Measurements from ENCODE around the gene TMED6.

Gene TMED6

DNA sequence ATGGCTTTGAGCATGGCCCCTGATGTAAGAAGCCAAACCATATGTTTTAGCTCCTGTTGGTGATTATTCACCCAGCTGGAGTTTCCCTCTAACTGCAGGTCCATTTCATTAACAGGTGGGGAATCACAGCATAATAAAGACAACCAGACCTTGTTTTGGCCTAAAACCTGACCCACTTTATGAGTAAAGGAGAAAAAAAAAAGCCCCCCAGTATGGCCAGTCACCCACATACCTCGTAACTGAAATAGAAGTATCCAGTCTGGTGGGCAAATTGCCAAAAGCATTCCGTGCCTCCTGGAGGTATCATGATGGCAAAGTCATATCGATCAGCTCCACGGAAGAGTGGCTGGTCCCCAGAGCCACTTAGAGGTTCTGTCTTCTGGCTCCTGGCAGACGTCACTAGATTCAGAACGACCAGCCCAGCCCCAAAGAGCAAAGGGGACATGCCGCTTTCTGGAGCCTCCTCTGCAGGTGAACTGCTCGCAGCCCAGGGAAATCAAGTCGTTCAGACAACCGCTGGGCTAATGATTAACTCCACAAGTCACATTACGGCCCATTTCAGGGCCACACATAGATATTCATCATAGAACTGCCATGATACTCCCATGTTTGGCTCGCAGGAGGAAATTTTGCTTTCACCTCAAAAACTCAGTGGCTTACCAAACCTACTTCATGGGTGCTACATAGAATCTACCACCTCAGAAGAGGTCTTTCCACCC is at the start of gene TMED6:
Gene TMED6 (minus strand): TSS at position 478 of the 719 bp plus-strand sequence. CDS start 33 bp downstream, at position 445.
- DNase-seq (ENCODE audit: low read depth in 2 of 2): no peak

DNA sequence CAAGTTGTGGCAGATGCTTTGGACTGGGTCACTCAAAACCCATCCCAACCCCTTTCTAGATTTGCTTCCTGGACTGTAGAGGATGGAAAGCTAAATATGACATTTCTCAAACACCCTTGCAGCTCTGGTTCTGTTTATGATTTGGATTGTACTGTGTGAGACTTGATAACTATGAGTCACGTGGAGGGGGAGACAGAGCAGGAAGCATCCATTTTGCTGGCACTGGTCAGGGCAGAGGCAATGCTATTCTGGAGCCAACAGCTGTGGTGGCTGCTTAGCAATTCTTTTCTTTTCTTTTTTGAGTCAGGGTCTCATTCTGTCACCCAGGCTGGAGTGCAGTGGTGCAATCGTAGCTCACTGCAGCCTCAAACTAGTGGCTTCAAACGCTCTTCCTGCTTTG is 47.8 kb upstream of the TMED6 start:
- DNase-seq (ENCODE audit: low read depth in 2 of 2): no peak

DNA sequence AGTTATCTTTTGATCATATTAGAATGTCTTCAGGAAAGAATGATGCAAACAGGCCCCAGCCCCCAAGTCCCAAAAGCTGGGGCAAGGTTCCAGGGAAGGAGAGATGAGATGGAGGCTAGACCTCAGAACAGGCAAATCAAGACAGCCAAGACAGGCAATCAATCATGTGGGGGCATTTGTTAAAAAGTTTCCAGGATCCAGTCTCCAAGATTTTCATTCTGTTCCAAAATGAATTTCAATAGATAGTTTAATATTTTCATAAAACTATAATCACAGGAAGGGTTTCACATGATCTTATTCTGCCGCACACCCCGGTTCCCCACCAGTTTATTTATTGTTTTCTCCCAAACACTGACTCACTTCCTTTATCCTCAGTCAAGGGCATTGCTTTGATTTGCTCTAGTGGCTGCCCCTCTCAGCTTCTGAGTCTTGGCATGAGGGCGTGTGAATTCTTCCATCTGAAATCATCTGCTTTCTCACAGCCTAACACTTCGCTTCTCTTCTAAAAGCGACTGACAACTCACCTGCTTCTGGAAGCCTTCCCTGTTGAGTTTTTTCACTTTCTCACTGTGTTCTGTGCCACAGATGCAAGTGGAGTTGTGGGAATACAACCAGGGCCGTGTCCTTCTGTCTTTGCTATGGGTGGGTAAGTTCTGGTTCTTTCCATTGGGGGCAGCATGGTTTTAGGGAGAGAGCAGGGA is 46.4 kb upstream of the TMED6 start:
- peak; percentile 51 to 60 for DNase-seq (ENCODE audit: low read depth in 2 of 2)

DNA sequence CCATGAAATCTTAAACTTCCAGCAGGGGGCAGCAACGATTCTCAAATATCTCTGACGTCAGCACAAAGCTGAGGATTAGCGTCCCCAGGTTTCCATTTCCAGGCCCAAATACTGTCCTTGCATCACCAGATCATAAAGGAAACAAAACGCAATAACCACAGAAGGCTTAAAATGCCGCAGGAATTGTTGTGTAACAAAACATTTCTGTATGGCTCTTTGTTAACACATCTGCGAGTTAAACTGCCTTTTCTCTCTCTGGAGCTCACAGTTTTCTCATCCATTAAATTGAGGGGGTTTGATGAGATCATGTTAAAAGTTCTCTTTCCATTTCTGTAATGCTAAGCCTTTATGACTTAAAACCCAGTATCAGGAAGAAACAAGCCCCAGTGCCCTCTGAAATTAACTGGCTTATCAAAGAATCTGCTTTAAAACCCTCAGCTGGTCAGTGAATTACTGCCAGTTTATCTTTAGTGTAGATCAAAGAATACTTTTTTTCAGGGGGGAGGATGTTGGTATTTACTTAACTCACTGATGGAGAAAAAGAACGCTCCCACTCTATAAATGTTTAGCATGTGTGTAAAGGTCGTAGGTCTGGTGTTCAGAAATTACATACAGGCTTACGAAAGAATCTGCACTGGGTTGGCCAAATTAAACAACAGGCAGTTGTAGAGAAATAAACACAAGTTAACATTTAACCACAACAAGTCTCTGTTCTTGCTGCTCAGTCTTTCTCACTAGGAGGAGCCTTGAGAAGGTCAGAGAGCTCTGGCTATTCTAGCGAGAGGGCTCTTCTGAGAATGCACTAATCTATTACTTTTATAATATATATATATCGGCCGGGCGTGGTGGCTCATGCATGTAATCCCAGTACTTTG is 44.8 kb upstream of the TMED6 start:
- peak; percentile 92 to 94 for DNase-seq (ENCODE audit: low read depth in 2 of 2)

DNA sequence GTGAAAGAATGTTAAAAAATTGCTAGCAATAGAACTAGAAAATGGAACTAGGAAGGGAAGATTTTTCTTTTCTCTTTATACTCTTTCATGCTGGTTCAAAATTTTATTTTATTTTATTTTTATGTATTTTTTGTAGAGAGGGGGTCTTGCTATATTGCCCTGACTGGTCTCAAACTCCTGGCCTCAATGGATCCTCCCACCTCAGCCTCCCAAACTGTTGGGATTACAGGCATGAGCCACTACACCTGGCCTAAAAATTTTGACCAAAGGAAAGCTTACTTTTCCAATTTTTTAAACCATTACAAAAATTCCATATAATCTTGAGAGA is 44.2 kb upstream of the TMED6 start:
- no peak for DNase-seq (ENCODE audit: low read depth in 2 of 2)

DNA sequence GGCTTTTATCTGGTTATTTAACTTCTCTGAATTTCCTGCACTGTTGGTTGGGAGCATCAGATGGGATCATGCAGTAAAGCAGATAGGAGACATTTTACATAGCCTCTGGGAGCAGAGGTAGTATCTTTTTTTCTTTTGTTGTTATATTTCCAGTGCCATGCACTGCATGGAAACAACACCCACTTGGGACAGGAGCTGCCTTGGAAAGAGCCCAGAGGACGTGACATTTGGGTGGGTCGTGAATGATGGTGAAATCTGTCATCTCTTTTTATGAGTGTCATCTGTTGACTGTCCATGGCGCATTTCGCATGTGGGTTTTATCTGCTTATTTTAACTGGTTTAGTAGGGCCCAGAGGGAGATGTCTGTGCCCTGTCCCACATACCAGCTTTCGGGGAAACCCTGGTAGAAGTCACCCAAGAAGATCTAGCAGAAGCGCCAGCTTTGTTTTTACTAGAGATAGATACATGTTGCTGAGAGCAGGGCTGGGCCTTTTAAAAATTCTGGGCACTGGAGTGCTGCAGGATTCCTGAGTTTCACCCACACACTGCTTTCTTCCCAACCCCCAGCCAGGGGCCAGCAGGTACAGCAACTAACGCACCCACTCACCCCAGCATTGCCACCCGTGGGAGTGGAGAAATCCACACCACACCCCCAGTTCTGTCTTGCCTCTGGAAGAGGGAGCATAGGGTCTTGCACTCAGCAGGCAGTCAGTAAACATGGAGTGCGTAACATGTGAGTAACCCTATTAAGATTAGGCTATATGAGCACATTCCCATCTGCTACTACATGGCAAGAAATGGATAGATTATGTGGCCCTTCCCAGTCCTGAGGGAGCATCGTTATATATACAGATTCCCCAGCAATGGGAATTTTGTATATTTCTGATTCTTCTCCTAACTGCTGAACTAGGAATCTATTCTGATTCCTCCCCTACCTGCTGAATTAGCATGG is 42.6 kb upstream of the TMED6 start:
- no peak for DNase-seq (ENCODE audit: low read depth in 2 of 2)

DNA sequence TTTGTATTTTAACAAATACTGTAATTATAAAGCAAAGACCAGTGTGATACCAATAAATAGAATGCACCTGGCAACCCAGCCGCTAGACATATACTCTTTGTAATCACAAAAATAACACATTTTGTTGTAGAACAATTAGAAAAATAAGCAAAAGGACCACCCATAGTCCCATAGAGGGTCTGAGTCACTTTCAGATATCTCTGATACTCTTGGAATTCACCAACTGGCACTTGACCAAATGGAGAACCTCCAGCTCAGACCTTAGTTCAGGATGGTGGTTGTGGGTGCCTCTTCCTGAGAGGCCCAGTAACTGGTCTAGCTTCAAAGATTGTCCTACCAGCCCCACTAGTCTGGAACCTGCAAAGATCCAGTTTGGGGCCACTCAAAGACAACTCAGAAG is 35.0 kb upstream of the TMED6 start:
- peak in 1 of 2 experiments; percentile 25 for DNase-seq (ENCODE audit: low read depth in 2 of 2)

DNA sequence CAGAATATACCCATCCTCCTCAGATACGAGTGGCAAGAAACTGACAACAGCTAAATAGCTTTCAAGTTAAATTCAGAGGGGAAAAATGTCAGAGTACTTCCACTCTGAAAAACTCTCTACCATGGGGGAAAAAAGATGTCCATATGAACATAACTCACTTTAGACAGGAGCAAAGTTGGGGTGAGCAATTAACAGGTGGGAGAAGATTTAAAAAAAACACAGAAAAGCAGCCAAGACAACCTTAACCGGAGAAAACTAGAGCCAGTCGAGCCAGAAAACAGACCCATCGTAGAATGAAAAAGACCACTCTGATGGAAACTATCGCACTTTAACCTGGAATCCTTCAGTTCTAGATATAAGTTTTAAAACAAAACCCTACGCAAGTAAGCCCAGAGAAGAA is 33.4 kb upstream of the TMED6 start:
- DNase-seq (ENCODE audit: low read depth in 2 of 2): no peak

DNA sequence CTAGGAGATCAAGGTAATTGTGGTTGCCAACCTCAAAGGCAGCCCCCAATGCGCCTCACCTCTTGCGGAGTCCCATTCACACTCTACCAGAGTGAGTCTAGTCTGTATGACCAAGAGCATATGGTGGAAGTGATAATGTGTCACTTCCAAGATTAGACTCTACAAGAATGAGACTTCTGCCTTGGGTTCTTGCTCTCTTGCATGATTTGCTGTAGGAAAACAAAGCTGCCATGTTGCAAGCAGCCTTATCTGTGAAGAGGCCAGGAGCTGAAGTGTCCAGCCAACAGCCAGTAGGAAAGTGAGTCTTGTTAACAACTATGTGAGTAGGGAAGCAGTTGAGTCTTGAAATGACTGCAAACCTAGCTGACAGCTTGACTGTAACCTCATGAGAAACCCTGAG is 30.8 kb upstream of the TMED6 start:
- no peak for DNase-seq (ENCODE audit: low read depth in 2 of 2)

DNA sequence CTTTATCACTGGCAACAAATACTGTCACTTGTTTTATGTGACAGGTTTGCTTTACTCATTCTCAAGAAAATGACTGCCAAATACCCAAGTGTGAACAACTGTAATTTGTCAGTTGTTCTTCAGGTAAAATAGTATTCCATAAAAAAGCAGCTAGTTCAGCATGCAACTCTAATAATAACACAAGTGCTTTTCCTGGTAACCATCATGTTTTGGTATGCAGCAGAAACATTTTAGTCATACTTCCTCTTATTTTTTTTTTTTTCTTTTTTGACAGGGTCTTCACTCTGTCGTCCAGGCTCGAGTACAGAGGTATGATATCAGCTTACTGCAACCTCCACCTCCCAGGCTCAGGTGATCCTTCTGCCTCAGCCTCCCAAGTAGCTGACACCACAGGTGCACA is 29.6 kb upstream of the TMED6 start:
- no peak for DNase-seq (ENCODE audit: low read depth in 2 of 2)

DNA sequence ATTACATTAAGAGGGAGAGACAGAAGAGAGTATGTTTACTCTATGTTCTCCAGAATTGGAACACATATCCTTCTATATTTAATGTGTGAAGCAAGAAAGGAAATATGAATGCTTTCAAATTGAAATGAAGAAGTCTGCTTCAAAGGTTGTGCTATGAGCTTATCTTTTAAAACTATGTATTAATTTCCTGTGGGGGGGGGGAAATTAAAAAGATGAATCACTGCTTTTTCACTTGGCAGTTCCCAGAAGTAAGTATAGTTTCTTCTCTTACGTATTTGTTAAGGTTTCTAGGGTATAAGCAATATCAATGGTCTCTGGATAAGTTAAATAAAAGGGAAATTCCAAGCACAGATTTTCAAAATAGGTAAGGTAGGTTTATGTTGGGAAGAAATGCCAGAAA is 27.2 kb upstream of the TMED6 start:
- no peak for DNase-seq (ENCODE audit: low read depth in 2 of 2)

DNA sequence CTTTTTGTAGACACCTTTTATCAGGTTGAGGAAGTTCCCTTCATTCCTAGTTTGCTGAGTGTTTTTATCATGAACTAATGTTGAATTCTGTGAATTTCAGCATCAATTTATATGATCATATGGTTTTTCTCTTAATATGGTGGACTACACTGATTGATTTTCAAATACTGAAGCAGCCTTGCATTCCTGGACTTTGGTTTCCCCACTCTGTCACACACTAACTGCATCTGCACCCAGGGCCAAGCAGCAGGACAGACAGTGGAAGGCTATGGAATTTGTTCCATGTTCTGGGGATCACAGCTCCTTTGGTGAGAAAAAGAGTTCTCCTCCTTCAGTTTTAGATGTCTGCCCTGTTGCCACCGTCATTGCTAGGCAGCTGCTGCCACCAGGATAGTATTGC is 26.4 kb upstream of the TMED6 start:
- DNase-seq (ENCODE audit: low read depth in 2 of 2): no peak

DNA sequence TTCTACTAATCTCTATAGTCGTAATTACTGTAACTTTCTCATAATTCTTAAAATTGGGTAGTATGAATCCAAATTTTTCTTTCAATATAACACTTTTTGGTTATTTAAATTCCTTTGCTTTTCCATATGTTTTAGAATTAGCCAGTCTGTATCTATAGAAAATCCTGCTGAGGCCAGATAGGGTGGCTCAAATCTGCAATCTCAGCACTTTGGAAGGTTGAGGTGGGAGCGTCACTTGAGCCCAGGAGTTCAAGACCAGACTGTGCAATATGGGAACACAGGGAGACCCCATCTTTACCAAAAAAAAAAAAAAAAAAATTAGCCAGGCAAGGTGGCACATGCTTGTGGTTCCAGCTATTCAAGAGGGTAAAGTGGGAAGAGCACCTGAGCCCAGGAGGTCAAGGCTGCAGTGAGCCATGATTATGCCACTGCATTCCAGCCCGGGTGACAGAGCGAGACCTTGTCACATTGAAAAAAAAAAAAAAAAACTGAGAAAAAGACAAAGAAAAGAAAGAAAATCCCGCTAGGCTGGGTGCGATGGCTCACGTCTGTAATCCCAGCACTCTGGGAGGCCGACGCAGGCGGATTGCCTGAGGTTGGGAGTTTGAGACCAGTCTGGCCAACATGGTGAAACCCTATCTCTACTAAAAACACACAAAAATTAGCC is 24.9 kb upstream of the TMED6 start:
- no peak for DNase-seq (ENCODE audit: low read depth in 2 of 2)

DNA sequence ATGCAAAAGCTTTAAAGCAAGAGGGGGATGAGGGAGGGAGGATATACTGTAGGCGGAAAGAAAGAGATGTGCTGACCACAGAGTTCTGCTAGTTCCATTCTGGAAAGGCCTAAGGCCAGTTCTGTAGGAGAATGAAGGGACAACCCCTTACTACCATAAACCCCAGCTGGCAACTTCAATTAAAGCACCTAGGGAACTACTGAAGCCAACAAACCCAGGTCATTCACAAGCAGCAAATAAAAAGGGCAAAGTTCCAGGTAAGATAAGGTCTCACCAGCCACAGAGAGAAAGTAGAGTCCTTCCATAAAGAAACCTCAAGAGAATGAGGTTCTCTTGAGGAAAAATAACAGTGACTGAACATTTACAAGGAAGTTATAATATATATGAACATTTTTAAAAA is 21.4 kb upstream of the TMED6 start:
- DNase-seq (ENCODE audit: low read depth in 2 of 2): no peak

DNA sequence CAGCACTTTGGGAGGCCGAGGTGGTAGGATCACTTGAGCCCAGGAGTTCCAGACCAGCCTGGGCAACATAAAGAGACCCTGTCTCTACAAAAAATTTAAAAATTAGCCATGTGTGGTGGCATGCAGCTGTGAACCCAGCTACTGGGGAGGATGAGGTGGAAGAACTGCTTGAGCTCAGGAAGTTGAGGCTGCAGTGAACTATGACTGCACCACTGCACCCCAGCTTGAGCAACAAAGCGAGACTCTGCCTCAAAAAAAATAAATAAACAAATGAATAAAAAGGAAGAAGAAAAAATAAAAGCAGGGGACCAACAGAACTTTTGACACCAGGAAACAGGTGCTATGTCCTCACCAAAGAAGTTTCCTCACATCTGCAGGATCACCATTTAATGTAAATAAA is 20.0 kb upstream of the TMED6 start:
- DNase-seq (ENCODE audit: low read depth in 2 of 2): no peak

DNA sequence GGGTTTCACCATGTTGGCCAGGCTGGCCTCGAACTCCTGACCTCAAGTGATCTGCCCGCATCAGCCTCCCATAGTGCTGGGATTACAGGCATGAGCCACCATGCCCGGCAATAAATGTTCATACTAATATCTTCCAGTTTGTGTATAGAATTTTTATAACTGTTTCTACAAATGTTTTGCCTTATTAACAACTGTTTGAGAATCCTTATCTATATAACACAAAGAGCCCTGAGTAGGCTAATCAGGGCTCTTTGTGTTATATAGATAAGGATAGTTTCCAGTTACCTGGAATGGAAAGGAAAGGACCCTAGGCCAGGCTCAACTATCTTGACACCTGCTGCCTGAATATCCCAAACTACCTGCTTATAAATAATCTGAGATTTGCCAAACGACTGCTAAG is 17.3 kb upstream of the TMED6 start:
- no peak for DNase-seq (ENCODE audit: low read depth in 2 of 2)

DNA sequence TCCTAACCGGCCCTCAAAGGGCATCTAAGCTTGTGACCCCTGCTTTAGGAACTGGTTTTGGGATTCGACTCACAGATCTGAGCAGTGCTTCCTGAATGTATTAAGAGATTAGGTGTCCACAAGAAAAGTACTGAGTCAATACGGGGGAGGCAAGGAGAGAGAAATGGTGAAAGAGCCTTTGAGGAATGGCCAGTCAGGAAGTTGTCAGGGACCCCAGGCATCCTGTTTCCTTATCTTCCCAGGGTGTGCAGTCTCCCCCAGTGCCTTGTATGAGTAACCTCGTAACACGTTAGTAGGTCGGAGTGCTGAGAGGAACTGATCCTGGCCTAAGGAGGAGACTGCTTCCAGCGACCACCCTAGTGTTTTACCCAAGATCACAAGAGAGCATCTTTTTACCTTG is 16.4 kb upstream of the TMED6 start:
- no peak for DNase-seq (ENCODE audit: low read depth in 2 of 2)

DNA sequence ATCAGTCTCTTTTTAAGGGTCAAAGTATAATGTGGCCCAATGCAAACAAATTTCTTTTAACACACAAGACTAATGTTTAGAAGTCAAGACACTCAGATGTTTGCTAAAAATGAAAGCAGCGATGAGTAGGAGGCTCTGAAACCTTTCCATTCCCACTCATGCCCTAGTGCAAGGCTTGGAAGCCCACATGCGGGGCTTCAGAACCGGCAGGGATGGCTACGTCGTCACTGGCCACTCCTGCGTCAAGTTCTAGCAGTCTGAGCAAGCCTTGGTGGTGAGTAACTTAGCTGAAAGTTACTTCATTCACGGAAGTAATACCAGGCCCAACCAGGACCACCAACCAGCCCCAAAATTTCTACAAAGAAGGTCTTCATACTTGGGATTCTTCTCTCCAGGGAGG is 14.8 kb upstream of the TMED6 start:
- DNase-seq (ENCODE audit: low read depth in 2 of 2): no peak

DNA sequence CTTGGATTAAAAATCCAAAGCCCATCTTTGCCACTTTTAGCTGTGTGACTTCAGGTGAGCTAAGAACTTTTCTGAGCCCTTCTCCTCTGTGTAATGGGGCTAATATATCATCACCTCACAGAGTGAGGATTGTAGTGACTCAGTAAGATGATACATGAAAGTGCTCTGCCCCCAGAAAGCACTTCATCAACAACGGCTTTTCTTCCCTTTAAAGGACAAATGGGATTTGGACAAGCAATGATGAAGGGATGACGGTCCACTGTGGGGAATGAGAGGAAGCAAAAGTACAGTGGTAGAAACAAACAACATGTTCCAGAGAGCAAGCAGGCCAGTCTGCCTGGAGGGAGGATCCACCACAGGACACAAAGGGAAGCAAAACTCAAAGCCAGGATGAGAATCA is 14.3 kb upstream of the TMED6 start:
- DNase-seq (ENCODE audit: low read depth in 2 of 2): no peak

DNA sequence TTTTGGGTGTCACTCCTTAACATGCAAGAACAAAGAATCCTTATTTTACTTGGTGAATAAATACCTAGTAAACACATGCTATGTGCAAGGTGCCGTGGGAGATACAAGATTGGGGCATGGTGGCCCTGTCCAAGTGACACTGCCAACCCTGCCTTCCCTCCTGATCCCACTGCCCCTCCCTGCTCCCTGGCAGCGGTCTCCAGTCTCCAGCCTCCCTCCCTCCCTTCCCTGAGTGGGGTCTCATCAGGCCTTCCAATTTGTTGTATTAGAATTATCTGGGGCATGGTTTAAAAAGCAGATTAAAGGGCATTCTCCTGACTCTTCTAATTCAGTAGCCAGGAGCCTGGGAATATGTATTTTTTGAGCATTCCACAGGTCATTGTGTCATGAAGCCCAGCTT is 12.5 kb upstream of the TMED6 start:
- DNase-seq (ENCODE audit: low read depth in 2 of 2): no peak

DNA sequence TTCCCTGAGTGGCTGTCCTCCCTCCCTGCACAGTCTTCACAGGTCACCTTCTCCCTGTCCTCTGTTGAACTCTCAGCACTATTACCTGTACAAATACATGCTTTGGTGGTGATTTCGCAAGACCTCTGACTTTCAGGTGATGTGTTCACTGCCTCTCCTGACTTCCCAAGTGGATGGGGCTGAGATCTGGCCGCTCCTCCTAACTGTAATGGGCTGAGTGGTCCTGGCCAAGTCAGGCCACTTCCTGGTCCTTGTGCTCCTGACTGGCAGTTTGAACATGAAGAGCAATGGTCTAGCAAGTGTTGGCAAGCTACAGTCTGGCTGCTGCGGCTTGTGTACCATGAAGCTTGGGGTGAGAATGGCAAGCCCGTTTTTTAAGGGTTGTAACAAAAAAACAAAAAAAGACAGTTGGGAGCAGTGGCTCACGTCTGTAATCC is 11.7 kb upstream of the TMED6 start:
- no peak for DNase-seq (ENCODE audit: low read depth in 2 of 2)

Data from fibroblast of skin of left quadriceps (primary cell).